TTC549 (cell line): ENCODE results near the gene ALDH3B2.
"Not testable (repeated sequence)": the region's sequence is repeated elsewhere in the genome, so short reads cannot be mapped to it uniquely, and the experiment has no call there.

ENCODE experiments used
- FAIRE-seq: peaks from 2 replicates; lab custom pipeline; 2012; peaks lifted over from hg19 to GRCh38; lab: Jason Lieb, UNC

ALDH3B2 gene

GRCh38 chr11:67674442-67674871 lies at the start of gene ALDH3B2:
Gene ALDH3B2, minus strand, starts transcription at chr11:67674623. Its CDS starts 7,688 bp downstream, at chr11:67666935.
- no peak for FAIRE-seq

DNA sequence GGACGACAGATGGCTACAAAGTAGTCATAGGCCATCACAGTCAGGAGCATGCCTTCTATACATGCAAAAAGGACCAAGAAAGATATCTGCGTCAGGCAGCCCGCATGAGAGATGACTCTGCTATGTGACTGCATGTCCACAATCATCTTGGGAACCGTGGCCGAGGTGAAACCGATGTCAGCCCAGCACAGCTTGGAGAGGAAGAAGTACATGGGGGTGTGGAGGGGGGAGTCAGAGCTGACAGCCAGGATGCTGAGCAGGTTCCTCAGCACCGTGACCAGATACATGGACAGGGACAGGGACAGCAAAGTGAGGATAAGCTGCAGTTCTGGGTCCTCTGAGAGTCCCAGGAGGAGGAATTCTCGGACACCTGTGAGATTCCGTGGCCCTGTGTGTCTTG lies 48.6 kb upstream of the ALDH3B2 start:
- not testable (repeated sequence) for FAIRE-seq

DNA sequence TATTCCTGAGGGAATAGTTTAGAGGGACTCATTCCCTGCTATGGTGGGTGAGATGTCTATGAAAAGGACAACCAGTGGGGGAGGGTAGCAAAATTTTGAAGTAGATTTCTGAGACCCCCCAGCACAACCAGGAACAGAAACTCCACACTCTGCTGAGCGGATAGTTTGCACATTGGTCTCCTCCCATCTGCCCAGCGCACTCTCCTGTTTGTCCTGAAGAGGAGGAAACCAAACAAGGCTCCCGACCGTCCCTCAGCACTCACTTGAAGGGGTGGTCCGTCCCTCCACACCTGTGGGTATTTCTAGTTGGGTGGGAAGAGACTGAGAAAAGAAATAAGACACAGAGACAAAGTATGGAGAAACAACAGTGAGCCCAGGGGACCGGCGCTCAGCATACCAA lies 41.8 kb upstream of the ALDH3B2 start:
- FAIRE-seq, result not testable (repeated sequence)

DNA sequence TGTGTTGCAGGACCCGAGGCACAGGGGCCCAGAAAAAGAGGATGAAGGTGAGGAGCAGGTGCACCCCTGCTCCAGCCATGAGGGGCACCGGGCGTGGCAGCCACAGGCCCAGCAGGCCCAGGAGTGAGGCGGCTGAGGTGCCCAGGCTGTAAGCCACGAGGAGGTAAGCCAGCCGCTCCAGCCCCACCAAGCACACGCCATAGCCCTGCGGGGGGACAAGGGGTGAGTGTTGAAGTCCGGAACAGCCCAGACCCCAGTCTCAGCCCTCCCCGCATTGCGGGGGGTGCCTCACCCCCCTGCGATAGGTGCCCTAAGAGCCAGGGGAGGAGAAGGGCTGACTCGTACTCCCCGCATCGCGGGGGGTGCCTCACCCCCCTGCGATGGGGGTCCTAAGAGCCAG lies 41.4 kb upstream of the ALDH3B2 start:
- FAIRE-seq, result not testable (repeated sequence)

DNA sequence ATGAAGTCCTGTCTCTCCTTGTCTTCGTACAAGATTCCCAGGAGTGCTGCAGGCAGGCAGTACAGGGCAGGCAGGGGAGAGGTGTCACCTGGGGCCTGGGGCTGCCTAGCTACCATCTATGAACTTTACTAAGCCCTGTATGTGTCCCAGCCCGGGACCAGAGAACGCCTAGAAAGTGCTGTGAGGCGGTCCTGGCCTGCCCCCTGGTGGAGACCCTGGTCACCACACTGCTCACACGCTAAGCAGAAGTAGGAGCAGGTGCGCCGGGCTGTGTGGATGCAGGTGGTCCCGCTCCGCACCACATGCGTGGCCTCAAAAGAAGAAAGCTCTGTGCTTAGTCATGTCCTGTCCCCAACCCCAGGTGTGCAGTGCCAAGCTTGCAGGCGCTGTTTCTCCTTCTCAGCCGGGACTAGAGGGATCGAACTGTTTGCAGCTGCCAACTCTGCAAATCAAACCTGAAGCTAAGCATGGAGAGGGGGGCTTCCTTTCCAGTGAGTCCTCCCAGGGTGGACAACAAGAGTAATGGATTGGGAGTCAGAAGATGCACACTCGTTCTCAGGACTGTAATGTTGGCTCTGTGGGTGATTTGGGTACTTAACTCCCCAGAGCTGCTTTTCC lies 39.6 kb upstream of the ALDH3B2 start:
- not testable (repeated sequence) for FAIRE-seq

DNA sequence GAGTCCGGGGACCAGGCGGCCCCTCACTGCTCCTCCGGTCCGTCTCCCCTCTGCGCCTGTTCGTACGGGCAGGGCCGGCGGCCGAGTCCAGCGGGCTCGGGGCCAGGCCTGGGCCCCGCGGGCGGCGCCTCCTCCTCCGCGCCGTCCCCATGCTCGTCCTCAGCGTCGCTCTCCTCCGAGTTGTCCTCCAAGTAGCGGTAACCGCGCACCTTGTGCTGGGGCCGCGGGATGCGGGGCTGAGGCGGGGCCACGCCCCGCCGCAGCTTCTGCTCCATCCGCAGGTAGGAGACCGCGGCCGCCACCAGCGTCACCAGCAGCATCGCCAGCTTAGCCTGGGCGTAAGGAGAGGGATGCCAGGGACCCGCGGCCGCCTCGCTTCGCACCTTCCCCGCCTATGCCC lies 37.3 kb upstream of the ALDH3B2 start:
- FAIRE-seq, result not testable (repeated sequence)

DNA sequence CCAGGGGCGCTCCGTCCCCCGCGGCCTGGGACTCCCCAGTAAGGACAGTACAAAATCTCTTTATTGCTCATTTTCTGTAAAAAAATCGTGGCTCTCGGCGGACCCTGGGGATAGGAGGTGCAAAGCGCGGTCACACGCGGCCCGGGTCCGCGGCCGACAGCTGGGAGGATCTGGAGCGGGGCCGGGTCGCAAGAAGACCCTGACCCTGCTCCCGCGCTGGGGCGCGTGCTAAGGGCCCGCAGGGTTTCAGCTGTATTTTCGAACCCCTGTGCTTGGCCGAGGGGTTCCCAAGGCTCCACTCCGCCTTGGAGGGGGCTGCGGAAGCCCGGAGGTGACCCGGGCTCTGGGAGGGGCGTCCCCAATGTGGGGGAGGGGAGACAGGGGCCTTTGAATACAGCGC lies 36.8 kb upstream of the ALDH3B2 start:
- not testable (repeated sequence) for FAIRE-seq

DNA sequence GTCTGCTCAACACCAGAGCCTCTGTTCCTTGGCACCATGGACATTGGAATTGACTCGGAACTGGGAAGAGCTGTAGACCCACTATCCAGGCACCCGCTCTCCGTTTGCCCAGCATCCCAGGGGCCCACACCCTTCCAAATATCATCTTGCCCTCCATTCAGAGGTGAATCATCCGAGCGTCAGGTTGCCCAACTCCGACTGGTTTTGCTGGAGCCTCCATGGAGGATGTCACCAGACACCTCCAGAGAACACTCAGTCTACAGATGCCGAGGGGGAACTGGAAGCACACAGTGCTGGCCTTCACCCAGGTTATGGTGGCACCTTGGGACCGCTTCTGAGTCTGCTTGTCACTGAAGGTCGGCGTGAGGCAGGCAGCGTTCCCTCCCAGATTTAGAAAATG lies 35.4 kb upstream of the ALDH3B2 start:
- FAIRE-seq, result not testable (repeated sequence)

GRCh38 chr11:67705264-67705663 lies 30.8 kb upstream of the ALDH3B2 start:
- no peak for FAIRE-seq

DNA sequence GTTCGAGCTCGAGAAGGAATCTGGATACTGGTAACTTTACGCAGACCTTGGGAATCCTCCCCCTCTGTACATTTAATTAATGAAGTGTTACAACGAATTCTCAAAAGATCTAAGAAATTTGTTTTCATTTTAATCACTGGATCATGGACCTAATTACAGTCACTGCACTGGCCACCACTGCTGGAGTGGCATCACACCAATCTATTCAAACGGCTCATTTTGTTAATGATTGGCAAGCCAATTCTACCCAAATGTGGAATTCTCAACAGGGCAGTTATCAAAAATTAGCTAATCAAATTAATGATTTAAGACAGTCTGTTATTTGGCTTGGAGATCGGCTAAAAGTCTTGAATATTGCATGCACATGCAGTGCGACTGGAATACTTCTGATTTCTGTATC lies 30.1 kb upstream of the ALDH3B2 start:
- FAIRE-seq, result no peak

DNA sequence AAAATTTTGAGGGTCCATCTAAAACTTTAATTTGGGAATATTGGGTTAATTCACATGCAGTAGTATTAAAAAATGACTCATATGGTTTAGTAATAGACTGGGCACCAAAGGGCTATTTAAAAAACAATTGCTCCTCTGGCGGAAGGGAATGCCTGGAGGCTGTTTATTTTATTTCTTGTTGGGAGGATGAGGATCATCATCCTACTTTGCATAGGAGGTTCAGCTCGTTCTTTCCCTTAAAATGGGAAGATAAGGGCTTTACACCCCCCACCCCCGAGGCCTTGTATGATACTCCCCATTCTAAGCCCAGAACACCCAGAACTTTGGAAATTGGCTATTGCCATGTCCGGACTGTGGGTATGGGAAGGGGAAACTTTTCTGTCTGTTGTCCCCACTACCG lies 29.3 kb upstream of the ALDH3B2 start:
- FAIRE-seq, result not testable (repeated sequence)

GRCh38 chr11:67700548-67701262 lies 26.3 kb upstream of the ALDH3B2 start:
- FAIRE-seq, result no peak

GRCh38 chr11:67700141-67700540 lies 25.7 kb upstream of the ALDH3B2 start:
- FAIRE-seq, result no peak

GRCh38 chr11:67699521-67699920 lies 25.1 kb upstream of the ALDH3B2 start:
- no peak for FAIRE-seq

DNA sequence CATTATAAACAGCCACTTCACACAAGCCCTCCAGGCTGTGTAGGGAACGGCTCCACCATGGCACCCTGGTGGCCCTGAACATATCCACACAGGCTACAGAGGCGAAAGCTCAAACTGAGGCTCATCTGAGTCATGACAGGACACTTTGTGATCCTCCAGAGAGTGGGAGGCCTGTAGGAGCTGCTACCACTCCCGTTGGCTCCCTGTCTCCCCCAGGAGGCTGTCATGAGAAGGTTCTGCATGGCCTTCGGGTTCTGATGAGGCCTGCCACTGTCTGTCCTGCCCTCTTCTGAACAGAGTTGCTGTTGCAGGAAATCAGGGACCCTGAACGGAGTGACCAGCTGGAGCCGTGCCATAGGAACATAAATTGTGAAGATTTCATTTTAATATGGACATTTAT lies 23.8 kb upstream of the ALDH3B2 start:
- no peak for FAIRE-seq

DNA sequence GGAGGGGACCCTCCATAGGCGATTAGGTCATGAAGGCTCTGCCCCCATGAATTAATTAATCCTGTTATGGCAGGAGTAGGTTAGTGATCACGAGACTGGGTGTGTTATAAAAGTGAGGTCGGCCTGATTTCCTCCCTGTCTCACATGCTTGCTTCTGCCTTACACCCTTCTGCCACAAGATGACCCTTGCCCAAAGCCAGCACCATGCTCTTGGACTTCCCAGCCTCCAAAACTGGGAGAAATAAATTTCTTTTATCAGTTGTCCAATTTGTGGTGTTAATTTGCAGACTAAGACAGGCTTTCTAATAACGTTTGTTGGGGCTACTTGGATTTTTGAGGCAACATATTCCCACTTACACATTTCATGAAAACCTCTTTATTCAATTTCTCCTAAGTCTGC lies 23.4 kb upstream of the ALDH3B2 start:
- no peak for FAIRE-seq

DNA sequence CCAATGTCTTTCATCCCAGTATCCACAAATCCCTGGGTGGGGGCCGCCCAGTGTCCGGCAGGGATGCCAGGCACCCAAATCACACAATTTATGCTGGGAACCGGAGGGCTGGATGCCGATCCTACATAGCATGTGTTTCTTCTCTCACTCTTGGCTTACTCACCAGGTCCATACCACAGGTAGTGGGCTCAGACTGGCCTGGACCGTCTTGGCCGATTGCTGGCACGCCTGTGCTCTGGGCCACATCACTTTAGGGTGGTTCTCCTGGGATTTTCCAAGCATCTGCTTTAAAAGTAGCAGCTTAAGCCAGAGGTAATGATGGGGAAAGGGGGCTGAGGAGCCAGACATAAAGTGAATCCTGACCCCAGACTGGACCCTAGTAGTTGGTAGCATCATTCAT lies 22.6 kb upstream of the ALDH3B2 start:
- FAIRE-seq, result no peak

- no peak for FAIRE-seq
Measured at GRCh38 chr11:67695606-67696005, 21.2 kb upstream of the ALDH3B2 start.

DNA sequence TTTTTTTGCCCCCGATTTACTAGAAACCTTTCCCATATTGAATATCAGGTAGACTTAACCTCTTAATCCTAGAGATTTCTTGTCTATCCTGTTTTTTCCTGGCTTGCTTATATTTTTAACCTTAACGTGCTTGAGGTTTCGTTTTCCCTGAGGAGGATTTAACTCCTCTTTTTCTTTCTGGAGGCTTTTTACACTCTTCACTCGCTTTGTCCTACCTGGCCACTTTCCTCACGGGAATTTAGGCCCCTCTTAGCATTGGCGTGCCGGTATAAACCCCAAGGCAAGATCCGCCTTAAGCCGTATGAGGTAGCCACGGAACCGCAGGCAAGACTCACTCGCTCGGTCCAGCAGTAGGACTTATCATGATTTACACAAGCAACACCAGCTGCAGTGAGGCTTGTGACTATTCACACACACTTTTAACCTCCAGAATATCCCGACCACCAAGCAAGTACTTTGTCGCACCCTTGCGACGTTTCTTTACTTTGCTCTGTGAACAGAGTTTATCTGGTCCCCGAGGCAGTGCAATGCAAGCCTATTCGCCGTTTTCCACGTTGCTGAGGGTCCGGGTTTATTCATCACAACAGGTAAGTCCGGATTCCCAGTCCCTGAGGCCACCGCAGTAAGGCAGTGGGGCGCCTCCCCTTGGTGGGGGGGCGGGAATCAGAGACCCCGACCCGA lies 20.6 kb upstream of the ALDH3B2 start:
- no peak for FAIRE-seq

DNA sequence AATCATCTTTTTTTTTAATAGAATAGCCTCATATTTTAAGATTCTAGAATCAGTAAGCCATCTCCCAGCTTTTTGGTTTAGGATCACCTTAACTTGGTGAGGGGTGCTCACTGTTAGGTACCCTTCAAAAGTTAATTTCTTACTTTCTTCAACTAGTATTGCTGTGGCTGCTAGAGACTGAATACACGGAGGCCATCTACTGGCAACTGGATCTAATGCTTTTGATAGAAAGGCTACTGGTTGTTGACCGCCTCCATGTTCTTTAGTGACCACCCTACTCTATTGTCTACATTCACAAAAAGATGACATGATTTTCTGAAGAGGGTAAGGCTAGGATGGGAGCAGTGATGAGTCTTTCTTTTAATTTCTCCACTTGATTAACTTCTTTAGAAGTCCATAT lies 16.7 kb upstream of the ALDH3B2 start:
- FAIRE-seq, result no peak

DNA sequence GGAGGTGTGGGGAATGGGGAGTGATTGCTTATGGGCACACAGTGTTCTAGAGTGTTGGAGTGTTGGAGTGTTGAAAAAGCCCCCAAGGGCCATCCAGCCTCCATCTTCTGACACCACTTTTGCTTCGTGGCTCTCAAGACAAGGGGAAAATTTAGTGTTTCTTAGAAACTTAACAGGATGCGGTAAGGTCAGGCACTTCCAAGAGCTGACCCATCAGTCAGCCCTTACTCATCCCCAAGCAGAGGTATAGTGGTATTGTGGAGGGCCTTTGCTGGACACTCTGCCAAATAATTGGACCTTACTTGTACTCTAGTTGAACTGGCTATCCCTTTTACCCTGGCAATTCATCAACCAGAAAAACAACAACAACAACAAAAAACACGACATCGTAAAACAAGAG lies 14.8 kb upstream of the ALDH3B2 start:
- FAIRE-seq, result no peak

DNA sequence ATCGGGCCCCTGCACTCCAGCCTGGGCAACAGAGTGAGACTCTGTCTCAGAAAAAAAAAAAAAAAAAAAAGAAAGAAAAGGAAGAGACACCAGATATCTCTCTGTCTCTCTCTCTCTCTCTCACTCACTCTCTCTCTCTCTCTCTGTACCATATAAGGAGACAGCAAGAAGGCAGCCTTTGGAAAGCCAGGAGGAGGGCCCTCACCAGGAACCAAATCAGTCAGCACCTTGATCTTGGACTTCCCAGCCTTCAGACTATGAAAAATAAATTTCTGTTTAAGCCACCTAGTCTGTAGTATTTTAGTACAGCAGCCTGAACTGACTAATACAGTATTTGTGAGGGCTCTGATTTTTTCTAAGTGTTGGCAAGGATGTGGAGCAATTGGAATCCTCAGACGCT lies 13.6 kb upstream of the ALDH3B2 start:
- no peak for FAIRE-seq

DNA sequence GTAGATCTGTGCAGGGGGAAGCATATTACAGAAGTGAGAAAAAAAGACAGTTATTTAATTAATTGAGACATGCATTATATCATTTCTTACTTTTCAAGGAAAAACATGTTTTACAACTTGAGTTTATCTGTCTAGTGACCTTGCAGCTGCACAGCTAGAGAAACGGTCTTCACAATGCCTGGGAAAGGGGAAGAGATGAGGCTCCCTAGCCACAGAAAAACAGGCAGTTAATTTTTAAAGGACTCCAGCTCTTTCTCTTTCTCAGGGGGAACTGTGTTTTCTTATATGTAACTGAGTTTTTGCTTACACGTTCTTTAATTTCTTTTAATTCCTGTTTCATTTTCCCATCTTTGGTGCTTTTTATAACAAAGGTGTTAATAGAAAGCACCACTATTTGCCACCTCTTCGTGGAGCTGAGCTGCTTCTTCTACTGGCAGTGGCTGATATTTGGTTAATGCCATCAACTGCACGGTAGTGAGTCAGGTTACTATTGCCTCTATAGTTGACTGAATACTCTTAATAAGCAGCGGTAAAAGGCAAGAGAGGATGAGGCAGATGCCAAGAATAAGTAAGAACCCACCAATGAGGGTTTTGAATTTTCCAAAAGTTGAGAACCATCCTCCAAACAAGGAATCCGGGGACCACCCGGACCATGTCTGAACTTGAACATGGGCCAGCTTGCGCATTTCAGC lies 11.4 kb upstream of the ALDH3B2 start:
- not testable (repeated sequence) for FAIRE-seq
